ENCODE data around the gene ETV4. TPM values are rescaled to one million over a fixed set of nuclear protein-coding genes. Genes with fewer than 3 reads are reported as not detected.

ETV4 gene
- total RNA-seq, 6 donors from 2014 or later, result 2.8 to 5.2 (median 3.4) TPM

GRCh38 chr17:43578404-43578698, 32.2 kb upstream of the ETV4 start:
- Histone ChIP-seq H3K9me3 (no peaks in the 10 kb centered on the region), H3K27me3 (no peaks in the 10 kb centered on the region), H3K36me3 (no peaks in the 10 kb centered on the region), H3K27ac (peak overlapping the region; percentile 14 to 69 (median 52)), H3K4me3 (no peak overlapping the region), H3K4me1 (peaks cover 11 to 27% (median 16%) of the 10 kb centered on the region in 4 donors)
- DNase-seq, result no peak
- 52 to 79% methylated on average over 1 of the region's 1 CpG for WGBS, 2 donors
- no peak for TF ChIP-seq POLR2AphosphoS5 (IDR thresholded peaks at IDR 0.05)
- no peak for TF ChIP-seq POLR2A (IDR thresholded peaks at IDR 0.05)
- TF ChIP-seq CTCF (IDR thresholded peaks at IDR 0.05), result no peak
- TF ChIP-seq EP300 (IDR thresholded peaks at IDR 0.05), result no peak
- no peak for ATAC-seq (ENCODE audit: low FRiP score in 2 of 2)

- peaks cover 11 to 27% (median 16%) of the 10 kb centered on the region in 4 donors for H3K4me1 ChIP-seq
- DNase-seq, result no peak
- peak overlapping the region; percentile 14 to 69 (median 52) for H3K27ac ChIP-seq
- no peak overlapping the region for H3K4me3 ChIP-seq
- WGBS, 2 donors, result 77 to 81% methylated on average over 14 of the region's 14 CpGs
- H3K36me3 ChIP-seq, result no peaks in the 10 kb centered on the region
- H3K9me3 ChIP-seq, result no peaks in the 10 kb centered on the region
- TF ChIP-seq EP300 (IDR thresholded peaks at IDR 0.05), result no peak
- TF ChIP-seq POLR2AphosphoS5 (IDR thresholded peaks at IDR 0.05), result no peak
- TF ChIP-seq CTCF (IDR thresholded peaks at IDR 0.05), result no peak
- TF ChIP-seq POLR2A (IDR thresholded peaks at IDR 0.05), result no peak
- no peaks in the 10 kb centered on the region for H3K27me3 ChIP-seq
- ATAC-seq (ENCODE audit: low FRiP score in 2 of 2), result no peak
These were observed 31.7 kb upstream of the ETV4 start for GRCh38 chr17:43577664-43578403.

GRCh38 chr17:43576563-43577229, 30.6 kb upstream of the ETV4 start:
- no peak overlapping the region for H3K4me3 ChIP-seq
- DNase-seq (peak in 1 of 2 donors; percentile 64), ATAC-seq (ENCODE audit: low FRiP score in 2 of 2) (peak; percentile 58 to 86)
- H3K4me1 ChIP-seq, result peaks cover 11 to 26% (median 16%) of the 10 kb centered on the region in 4 donors
- WGBS, 2 donors, result 16 to 24% methylated on average over 8 to 10 of the region's 10 CpGs
- H3K27me3 ChIP-seq, result no peaks in the 10 kb centered on the region
- no peak for TF ChIP-seq EP300 (IDR thresholded peaks at IDR 0.05)
- no peak for TF ChIP-seq POLR2AphosphoS5 (IDR thresholded peaks at IDR 0.05)
- TF ChIP-seq CTCF (IDR thresholded peaks at IDR 0.05), result peak; percentile 79 to 91 (median 87)
- TF ChIP-seq POLR2A (IDR thresholded peaks at IDR 0.05), result no peak
- no peak overlapping the region for H3K27ac ChIP-seq
- no peaks in the 10 kb centered on the region for H3K36me3 ChIP-seq
- no peaks in the 10 kb centered on the region for H3K9me3 ChIP-seq

GRCh38 chr17:43574896-43575525, 28.9 kb upstream of the ETV4 start:
- ATAC-seq (ENCODE audit: low FRiP score in 2 of 2) (no peak), DNase-seq (no peak)
- Histone ChIP-seq H3K27ac (no peak overlapping the region), H3K9me3 (no peaks in the 10 kb centered on the region), H3K36me3 (no peaks in the 10 kb centered on the region), H3K4me3 (no peak overlapping the region), H3K27me3 (no peaks in the 10 kb centered on the region), H3K4me1 (peaks cover 11 to 18% (median 16%) of the 10 kb centered on the region in 4 donors)
- WGBS, 2 donors, result 27 to 31% methylated on average over 5 of the region's 5 CpGs
- no peak for TF ChIP-seq POLR2A (IDR thresholded peaks at IDR 0.05)
- no peak for TF ChIP-seq POLR2AphosphoS5 (IDR thresholded peaks at IDR 0.05)
- TF ChIP-seq CTCF (IDR thresholded peaks at IDR 0.05), result no peak
- TF ChIP-seq EP300 (IDR thresholded peaks at IDR 0.05), result no peak

All from upper lobe of left lung (tissue), 6 donors.